GM21529 (cell line): ENCODE results near the gene THOC2.
"Not testable (repeated sequence)": the region's sequence is repeated elsewhere in the genome, so short reads cannot be mapped to it uniquely, and the experiment has no call there.

Source experiments
- ATAC-seq: cut with Tn5 transposase; IDR thresholded peaks from one replicate; pipeline ENCODE4 v1.9.1; 2021; ENCODE audit not compliant: unreplicated experiment

The THOC2 gene

GRCh38 chrX:123732670-123733363 lies at the start of gene THOC2:
Gene THOC2 (minus strand): TSS chrX:123733052. CDS start chrX:123733022, 30 bp downstream.
- peak; percentile 80 for ATAC-seq

- not testable (repeated sequence) for ATAC-seq
These were observed 48.9 kb upstream of the THOC2 start for GRCh38 chrX:123781786-123782185.

GRCh38 chrX:123779908-123780396 lies 47.1 kb upstream of the THOC2 start:
- ATAC-seq: no peak

- no peak for ATAC-seq
These were observed 40.6 kb upstream of the THOC2 start for GRCh38 chrX:123773258-123773988.

GRCh38 chrX:123771449-123772064 lies 38.7 kb upstream of the THOC2 start:
- ATAC-seq: peak; percentile 68

GRCh38 chrX:123764967-123765871 lies 32.4 kb upstream of the THOC2 start:
- peak; percentile 89 for ATAC-seq

- not testable (repeated sequence) for ATAC-seq
These were observed 27.0 kb upstream of the THOC2 start for GRCh38 chrX:123759849-123760248.

GRCh38 chrX:123757794-123758193 lies 24.9 kb upstream of the THOC2 start:
- not testable (repeated sequence) for ATAC-seq

GRCh38 chrX:123756320-123756719 lies 23.5 kb upstream of the THOC2 start:
- ATAC-seq: no peak

GRCh38 chrX:123755107-123755506 lies 22.3 kb upstream of the THOC2 start:
- ATAC-seq: no peak

GRCh38 chrX:123753656-123754350 lies 21.0 kb upstream of the THOC2 start:
- peak; percentile 45 for ATAC-seq

GRCh38 chrX:123749643-123750042 lies 16.8 kb upstream of the THOC2 start:
- no peak for ATAC-seq

- ATAC-seq: no peak
These were observed 12.7 kb upstream of the THOC2 start for GRCh38 chrX:123745511-123745910.

- ATAC-seq: no peak
These were observed 10.5 kb upstream of the THOC2 start for GRCh38 chrX:123743312-123743711.

- no peak for ATAC-seq
These were observed 9.6 kb upstream of the THOC2 start for GRCh38 chrX:123742440-123742839.

- ATAC-seq: no peak
These were observed 7.7 kb upstream of the THOC2 start for GRCh38 chrX:123740536-123740935.

- no peak for ATAC-seq
These were observed 7.2 kb upstream of the THOC2 start for GRCh38 chrX:123740006-123740405.

- ATAC-seq: no peak
These were observed 6.6 kb upstream of the THOC2 start for GRCh38 chrX:123739474-123739873.

- no peak for ATAC-seq
These were observed 5.6 kb upstream of the THOC2 start for GRCh38 chrX:123738378-123738940.
